Measurements from ENCODE around the gene ZNF354B. TPM values are rescaled to one million over a fixed set of nuclear protein-coding genes. Genes with fewer than 3 reads are reported as not detected.
"Not testable (repeated sequence)": the region's sequence is repeated elsewhere in the genome, so short reads cannot be mapped to it uniquely, and the experiment has no call there.

Gene ZNF354B
- total RNA-seq, 4 donors from 2014 or later = 10.5 to 38.0 (median 28.4) TPM

GRCh38 chr5:178826216-178826615, 33.5 kb upstream of the ZNF354B start:
- Histone ChIP-seq H3K36me3 (no peaks in the 10 kb centered on the region), H3K27me3 (no peaks in the 10 kb centered on the region), H3K4me3 (no peak overlapping the region), H3K4me1 (no peaks in the 10 kb centered on the region), H3K9me3 (no peaks in the 10 kb centered on the region), H3K27ac (no peak overlapping the region)
- no peak for DNase-seq
- TF ChIP-seq POLR2A (IDR thresholded peaks at IDR 0.05) = no peak
- TF ChIP-seq CTCF (IDR thresholded peaks at IDR 0.05) = no peak

- Histone ChIP-seq H3K27me3 (no peaks in the 10 kb centered on the region), H3K27ac (no peak overlapping the region), H3K4me3 (no peak overlapping the region), H3K9me3 (no peaks in the 10 kb centered on the region), H3K36me3 (no peaks in the 10 kb centered on the region), H3K4me1 (no peaks in the 10 kb centered on the region)
- TF ChIP-seq POLR2A (IDR thresholded peaks at IDR 0.05) = no peak
- TF ChIP-seq CTCF (IDR thresholded peaks at IDR 0.05) = no peak
- no peak for DNase-seq
These were observed 32.1 kb upstream of the ZNF354B start for GRCh38 chr5:178827636-178828035.

GRCh38 chr5:178831049-178831448, 28.7 kb upstream of the ZNF354B start:
- H3K27me3 ChIP-seq = no peaks in the 10 kb centered on the region
- DNase-seq = no peak
- H3K9me3 ChIP-seq = no peaks in the 10 kb centered on the region
- no peak overlapping the region for H3K27ac ChIP-seq
- TF ChIP-seq CTCF (IDR thresholded peaks at IDR 0.05) = no peak
- no peak for TF ChIP-seq POLR2A (IDR thresholded peaks at IDR 0.05)
- H3K36me3 ChIP-seq = no peaks in the 10 kb centered on the region
- H3K4me3 ChIP-seq = no peak overlapping the region
- no peaks in the 10 kb centered on the region for H3K4me1 ChIP-seq

GRCh38 chr5:178832618-178833201, 27.0 kb upstream of the ZNF354B start:
- no peak overlapping the region for H3K27ac ChIP-seq
- no peak overlapping the region for H3K4me3 ChIP-seq
- H3K27me3 ChIP-seq = no peaks in the 10 kb centered on the region
- no peaks in the 10 kb centered on the region for H3K4me1 ChIP-seq
- TF ChIP-seq POLR2A (IDR thresholded peaks at IDR 0.05) (no peak), CTCF (IDR thresholded peaks at IDR 0.05) (no peak)
- no peak for DNase-seq
- no peaks in the 10 kb centered on the region for H3K9me3 ChIP-seq
- no peaks in the 10 kb centered on the region for H3K36me3 ChIP-seq

- no peak for DNase-seq
- no peak overlapping the region for H3K27ac ChIP-seq
- no peak overlapping the region for H3K4me3 ChIP-seq
- TF ChIP-seq POLR2A (IDR thresholded peaks at IDR 0.05) (no peak), CTCF (IDR thresholded peaks at IDR 0.05) (no peak)
- H3K9me3 ChIP-seq = no peaks in the 10 kb centered on the region
- no peaks in the 10 kb centered on the region for H3K4me1 ChIP-seq
- no peaks in the 10 kb centered on the region for H3K36me3 ChIP-seq
- no peaks in the 10 kb centered on the region for H3K27me3 ChIP-seq
These were observed 23.1 kb upstream of the ZNF354B start for GRCh38 chr5:178836628-178837027.

GRCh38 chr5:178838695-178839318, 20.9 kb upstream of the ZNF354B start:
- H3K4me3 ChIP-seq, H3K9me3 ChIP-seq, H3K4me1 ChIP-seq, H3K27ac ChIP-seq, H3K27me3 ChIP-seq, H3K36me3 ChIP-seq, DNase-seq: not testable (repeated sequence)

Measured in Peyer's patch (tissue), 4 donors.